HCT116 (cell line): ENCODE measurements around the gene HIPK2. TPM values are rescaled to one million over a fixed set of nuclear protein-coding genes. Genes with fewer than 3 reads are reported as not detected.

Experiments
- ATAC-seq: fragments of 200-7000 bp; cut with Tn5 transposase; 2 replicates; pipeline ENCODE4 v1.9.1; 2020; ENCODE audit warnings: mild to moderate bottlenecking, moderate library complexity
- BruUV-seq: library from RNA; stranded (reverse); fragments of 400-500 nt; replicated peaks from 2 replicates; lab custom pipeline; 2021; lab: Mats Ljungman, UMichigan
- CTCF ChIA-PET: fragments of 300-600 bp; sonication (Branson Sonifier 250); formaldehyde crosslinking; loops from one replicate; lab custom pipeline; 2021; ENCODE audit warnings: antibody characterized with exemption; lab: Charles Lee
- POLR2A ChIA-PET: fragments of 300-600, 350-600 bp; sonication (Branson Sonifier 250); formaldehyde crosslinking; loops from one replicate; lab custom pipeline; 2021; ENCODE audit warnings: antibody characterized with exemption; lab: Charles Lee
- RAD21 ChIA-PET, 2 experiments: fragments of 300-600 bp; sonication (Branson Sonifier 250); formaldehyde crosslinking; loops; one replicate each; lab custom pipeline; 2023; ENCODE audit warnings: low total read pairs in 2 of 2; ENCODE audit not compliant: uncharacterized antibody in 2 of 2, unreplicated experiment in 2 of 2, low non-redundant PET in 1 of 2; lab: Charles Lee
- DNase-seq: peaks from one replicate; pipeline ENCODE4 v3.0.0-alpha.2; 2010; ENCODE audit warnings: low read depth, low spot score
- H2AFZ ChIP-seq: fragments of 200-600 bp; shearing (Covaris generic), sonication (generic); 2 replicates; pipeline ENCODE4 v1.6.1; 2017; ENCODE audit warnings: low read depth, mixed run types, mixed read lengths, antibody characterized with exemption, low read length; ENCODE audit not compliant: poor library complexity, severe bottlenecking
- H3K27ac ChIP-seq: 2 replicates; pipeline ENCODE4 v1.5.1; 2012; ENCODE audit warnings: low read depth, low read length
- H3K27me3 ChIP-seq: fragments of 200-600 bp; sonication (generic); 2 replicates; pipeline ENCODE4 v1.6.1; 2016; ENCODE audit warnings: mixed run types, low read length, mixed read lengths; ENCODE audit not compliant: insufficient read depth
- H3K36me3 ChIP-seq, 2 experiments: fragments of 200-500 bp in 1 of 2; fragments of 200-600 bp in 1 of 2; sonication (Bioruptor generic) in 1 of 2; sonication (generic) in 1 of 2; 2 replicates each; pipeline versions ENCODE4 v1.5.1 to v1.6.1; 2014 to 2016; ENCODE audit warnings: low read length in 2 of 2, inconsistent platforms in 1 of 2, mixed read lengths in 1 of 2, mixed run types in 1 of 2; ENCODE audit not compliant: insufficient read depth in 2 of 2, control insufficient read depth in 1 of 2
- H3K4me1 ChIP-seq, 2 experiments: fragments of 200-600 bp in 1 of 2; sonication (generic) in 1 of 2; 2 replicates each; pipeline versions ENCODE4 v1.5.1 to v1.6.1; 2012 to 2017; ENCODE audit warnings: low read length in 2 of 2, inconsistent platforms in 1 of 2, mild to moderate bottlenecking in 1 of 2, mixed read lengths in 1 of 2, mixed run types in 1 of 2, moderate library complexity in 1 of 2; ENCODE audit not compliant: insufficient read depth in 2 of 2, control insufficient read depth in 1 of 2
- H3K4me2 ChIP-seq: fragments of 200-600 bp; sonication (generic); 2 replicates; pipeline ENCODE4 v1.6.1; 2017; ENCODE audit warnings: mixed run types, low read length, mixed read lengths
- H3K4me3 ChIP-seq, 2 experiments: fragments of 200-600 bp in 1 of 2; sonication (generic) in 1 of 2; replicated peaks in 1 of 2; 2 replicates each; pipeline ENCODE4 v1.5.1; 2011 to 2016; ENCODE audit warnings: low read length in 2 of 2, control low read depth in 1 of 2, low read depth in 1 of 2, mild to moderate bottlenecking in 1 of 2, mixed read lengths in 1 of 2, mixed run types in 1 of 2
- H3K79me2 ChIP-seq: fragments of 200-600 bp; sonication (generic); 2 replicates; pipeline ENCODE4 v1.6.1; 2017; ENCODE audit warnings: mild to moderate bottlenecking, mixed run types, low read length, moderate library complexity, mixed read lengths; ENCODE audit not compliant: insufficient read depth
- H3K9ac ChIP-seq: fragments of 200-600 bp; sonication (generic); 2 replicates; pipeline ENCODE4 v1.6.1; 2016; ENCODE audit warnings: low read length, mixed read lengths
- H3K9me2 ChIP-seq: fragments of 200-600 bp; sonication (generic), shearing (Covaris generic); 2 replicates; pipeline ENCODE4 v1.6.1; 2017; ENCODE audit warnings: mixed run types, mild to moderate bottlenecking, moderate library complexity; ENCODE audit not compliant: insufficient read depth
- H3K9me3 ChIP-seq, 2 experiments: fragments of 200-500 bp in 1 of 2; fragments of 200-600 bp in 1 of 2; sonication (Bioruptor generic) in 1 of 2; sonication (generic) in 1 of 2; 2 replicates each; pipeline ENCODE4 v1.6.1; 2014 to 2017; ENCODE audit warnings: low read length in 2 of 2, mixed read lengths in 2 of 2, inconsistent platforms in 1 of 2, low read depth in 1 of 2, mild to moderate bottlenecking in 1 of 2, mixed run types in 1 of 2, moderate library complexity in 1 of 2; ENCODE audit not compliant: control insufficient read depth in 1 of 2, insufficient read depth in 1 of 2
- H4K20me1 ChIP-seq: fragments of 200-600 bp; sonication (generic), shearing (Covaris generic); 2 replicates; pipeline ENCODE4 v1.6.1; 2017; ENCODE audit warnings: mixed run types, mild to moderate bottlenecking, moderate library complexity; ENCODE audit not compliant: insufficient read depth
- CBX3 ChIP-seq: IDR thresholded peaks from 2 replicates; pipeline ENCODE4 v1.6.1; 2012; ENCODE audit warnings: low read depth
- EZH2 ChIP-seq: fragments of 200-600 bp; sonication (generic); IDR thresholded peaks from 2 replicates; pipeline ENCODE4 v1.6.1; 2017; ENCODE audit warnings: antibody characterized with exemption, mixed run types
- SIN3A ChIP-seq: IDR thresholded peaks from 2 replicates; pipeline ENCODE4 v1.6.1; 2012; ENCODE audit warnings: low read depth
- SP1 ChIP-seq: IDR thresholded peaks from 2 replicates; pipeline ENCODE4 v1.6.1; 2012; ENCODE audit warnings: low read depth
- ZNF274 ChIP-seq: fragments of 200-500 bp; sonication (Bioruptor generic); IDR thresholded peaks from 2 replicates; pipeline ENCODE4 v1.6.1; 2014; ENCODE audit warnings: mild to moderate bottlenecking, low read depth, low read length, inconsistent platforms
- intact Hi-C: fragments of 100-400 bp; cut with micrococcal nuclease; formaldehyde crosslinking; loops from 2 replicates; pipeline ENCODE4 v1.10.0; 2022
- total RNA-seq: library from RNA; stranded (reverse); gene quantifications from one replicate; pipeline ENCODE4 v1.2.1, GENCODE V29; 2021; ENCODE audit not compliant: unreplicated experiment
- TF ChIP-seq, protein P1 (sequence below): IDR thresholded peaks from 2 replicates; pipeline ENCODE4 v1.6.1; 2012
- TF ChIP-seq, protein P2 (sequence below): IDR thresholded peaks from 2 replicates; pipeline ENCODE4 v1.6.1; 2012
- TF ChIP-seq, protein P3 (sequence below): IDR thresholded peaks from 2 replicates; pipeline ENCODE4 v1.6.1; 2012; ENCODE audit warnings: low read depth

HIPK2 gene
- total RNA-seq, 1 experiment from 2014 or later: 49.5 TPM

DNA sequence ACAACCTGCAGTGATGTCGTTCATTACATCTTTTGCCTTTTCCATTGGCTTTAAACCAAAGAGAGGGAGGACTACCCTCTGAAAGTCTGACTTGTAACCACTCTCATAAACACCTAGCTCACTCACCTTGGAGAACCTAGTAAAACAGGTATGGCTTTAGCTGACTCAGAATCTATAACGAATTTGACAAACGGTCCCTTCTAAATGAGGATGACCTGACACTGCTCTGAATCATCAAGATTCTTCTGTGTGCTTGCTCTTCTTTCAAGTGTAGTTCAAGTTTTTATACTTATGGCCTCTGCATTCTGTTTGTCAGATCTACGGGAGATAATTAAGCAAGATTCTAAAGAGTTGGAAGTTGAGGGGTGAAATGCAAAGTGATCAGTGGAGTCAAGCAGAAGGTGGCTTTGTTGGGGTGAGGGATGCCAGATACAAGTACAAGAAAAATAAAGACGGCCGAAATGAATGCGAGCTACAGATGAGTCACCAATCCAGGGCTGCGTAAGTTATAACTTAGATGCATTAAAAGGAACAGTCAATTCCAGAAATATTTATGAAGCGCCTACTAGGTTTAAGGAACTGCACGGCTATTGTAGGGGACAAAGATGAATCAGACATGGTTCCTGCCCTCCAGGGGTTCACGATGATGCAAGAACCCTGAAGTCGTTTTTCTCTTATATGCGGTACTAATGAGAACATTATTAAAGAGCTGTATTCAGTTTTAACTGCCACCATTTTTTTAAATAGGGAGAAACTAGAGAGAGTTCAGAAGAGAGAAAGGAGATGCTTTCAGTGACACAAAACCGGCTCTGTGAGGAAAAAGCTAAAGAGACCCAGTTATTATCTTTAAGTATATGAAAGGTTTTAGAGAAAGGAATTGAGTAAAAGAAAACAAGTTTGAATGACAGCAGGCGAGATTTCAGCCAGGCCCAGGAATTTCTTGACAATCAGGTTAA, 6.5 kb downstream of the HIPK2 start (continued):
- TF ChIP-seq, protein P1, sequence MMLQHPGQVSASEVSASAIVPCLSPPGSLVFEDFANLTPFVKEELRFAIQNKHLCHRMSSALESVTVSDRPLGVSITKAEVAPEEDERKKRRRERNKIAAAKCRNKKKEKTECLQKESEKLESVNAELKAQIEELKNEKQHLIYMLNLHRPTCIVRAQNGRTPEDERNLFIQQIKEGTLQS: peak; percentile 96; the same call in 1 of the 2 replicates
- TF ChIP-seq ZNF274: no peak
- peak; percentile 87 for TF ChIP-seq SIN3A
- no peak for TF ChIP-seq EZH2
- TF ChIP-seq, protein P2, sequence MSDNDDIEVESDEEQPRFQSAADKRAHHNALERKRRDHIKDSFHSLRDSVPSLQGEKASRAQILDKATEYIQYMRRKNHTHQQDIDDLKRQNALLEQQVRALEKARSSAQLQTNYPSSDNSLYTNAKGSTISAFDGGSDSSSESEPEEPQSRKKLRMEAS: peak; percentile 31; the same call in 1 of the 2 replicates

DNA sequence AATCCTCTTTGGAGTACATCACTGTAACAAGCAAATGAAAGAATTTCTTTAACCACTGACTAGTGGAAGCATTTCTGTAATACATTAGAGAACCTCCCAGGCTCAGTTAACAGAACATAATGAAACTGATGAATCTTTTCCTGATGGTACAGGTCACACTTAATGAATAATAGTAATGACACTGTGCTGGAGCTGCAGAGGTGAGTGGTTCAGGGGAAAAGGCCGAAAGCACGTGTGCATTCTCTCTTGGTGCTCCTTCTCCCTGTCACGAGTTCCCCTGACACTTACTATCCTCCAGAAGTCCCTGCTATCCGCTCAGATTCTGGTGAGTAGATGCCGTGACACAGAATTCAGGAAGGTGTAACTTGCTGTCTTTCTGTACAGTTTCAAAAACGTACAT, 8.0 kb downstream of the HIPK2 start:
- Histone ChIP-seq H3K4me2 (no peak overlapping the region), H3K9me3 (no peaks in the 10 kb centered on the region), H4K20me1 (0 out of 2 replicates have a peak, but pooled peaks cover 4% of the 10 kb centered on the region), H3K36me3 (no peaks in the 10 kb centered on the region), H3K4me3 (no peak overlapping the region), H3K9ac (no peak overlapping the region), H3K27me3 (no peaks in the 10 kb centered on the region), H3K79me2 (peaks cover 87% of the 10 kb centered on the region), H2AFZ (no peak overlapping the region), H3K9me2 (no peaks in the 10 kb centered on the region), H3K4me1 (peaks cover 38 to 54% of the 10 kb centered on the region in 2 experiments), H3K27ac (no peak overlapping the region)
- DNase-seq: no peak
- no peak for ATAC-seq
- BruUV-seq: no TSS peak
- ChIA-PET CTCF (no interaction called here), POLR2A (interaction anchor here (0.5 kb wide), 1 partner anchor 41 kb away, joined by 3 read pairs; no protein-coding TSS in a partner anchor), RAD21 (no interaction called here)
- intact Hi-C loops: loop anchor here (2.0 to 10.0 kb wide), 3 partner anchors 87 to 265 kb away; no protein-coding TSS in a partner anchor
- TF ChIP-seq CBX3: no peak
- TF ChIP-seq, protein P2: no peak
- TF ChIP-seq, protein P3, sequence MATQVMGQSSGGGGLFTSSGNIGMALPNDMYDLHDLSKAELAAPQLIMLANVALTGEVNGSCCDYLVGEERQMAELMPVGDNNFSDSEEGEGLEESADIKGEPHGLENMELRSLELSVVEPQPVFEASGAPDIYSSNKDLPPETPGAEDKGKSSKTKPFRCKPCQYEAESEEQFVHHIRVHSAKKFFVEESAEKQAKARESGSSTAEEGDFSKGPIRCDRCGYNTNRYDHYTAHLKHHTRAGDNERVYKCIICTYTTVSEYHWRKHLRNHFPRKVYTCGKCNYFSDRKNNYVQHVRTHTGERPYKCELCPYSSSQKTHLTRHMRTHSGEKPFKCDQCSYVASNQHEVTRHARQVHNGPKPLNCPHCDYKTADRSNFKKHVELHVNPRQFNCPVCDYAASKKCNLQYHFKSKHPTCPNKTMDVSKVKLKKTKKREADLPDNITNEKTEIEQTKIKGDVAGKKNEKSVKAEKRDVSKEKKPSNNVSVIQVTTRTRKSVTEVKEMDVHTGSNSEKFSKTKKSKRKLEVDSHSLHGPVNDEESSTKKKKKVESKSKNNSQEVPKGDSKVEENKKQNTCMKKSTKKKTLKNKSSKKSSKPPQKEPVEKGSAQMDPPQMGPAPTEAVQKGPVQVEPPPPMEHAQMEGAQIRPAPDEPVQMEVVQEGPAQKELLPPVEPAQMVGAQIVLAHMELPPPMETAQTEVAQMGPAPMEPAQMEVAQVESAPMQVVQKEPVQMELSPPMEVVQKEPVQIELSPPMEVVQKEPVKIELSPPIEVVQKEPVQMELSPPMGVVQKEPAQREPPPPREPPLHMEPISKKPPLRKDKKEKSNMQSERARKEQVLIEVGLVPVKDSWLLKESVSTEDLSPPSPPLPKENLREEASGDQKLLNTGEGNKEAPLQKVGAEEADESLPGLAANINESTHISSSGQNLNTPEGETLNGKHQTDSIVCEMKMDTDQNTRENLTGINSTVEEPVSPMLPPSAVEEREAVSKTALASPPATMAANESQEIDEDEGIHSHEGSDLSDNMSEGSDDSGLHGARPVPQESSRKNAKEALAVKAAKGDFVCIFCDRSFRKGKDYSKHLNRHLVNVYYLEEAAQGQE: no peak
- TF ChIP-seq SP1: no peak
